GM23338 (cell line): ENCODE results near the gene OR5K1.

Experiments used
- CREB1 ChIP-seq: fragments of 250-450 bp; sonication (Bioruptor Pico); IDR thresholded peaks from 2 replicates; pipeline ENCODE4 v1.5.0; 2020; ENCODE audit warnings: low read depth, mild to moderate bottlenecking, moderate library complexity
- CTCF ChIP-seq, 2 experiments: fragments of 200-600 bp in 1 of 2; sonication (generic) in 1 of 2; conservative IDR thresholded peaks; 2 replicates each; pipeline versions ENCODE4 v1.5.1 to v1.6.1; 2016 to 2017; ENCODE audit warnings: antibody characterized with exemption in 2 of 2, low read depth in 2 of 2, mild to moderate bottlenecking in 2 of 2, moderate library complexity in 1 of 2
- ETS1 ChIP-seq: IDR thresholded peaks from 2 replicates; pipeline ENCODE4 v1.6.1; 2016; ENCODE audit warnings: antibody characterized with exemption
- EZH2 ChIP-seq: fragments of 200-600 bp; sonication (generic); IDR thresholded peaks from one replicate; pipeline ENCODE4 v1.8.0; 2017; ENCODE audit warnings: antibody characterized with exemption, mild to moderate bottlenecking, low read depth; ENCODE audit not compliant: unreplicated experiment
- EZH2phosphoT487 ChIP-seq: fragments of 200-600 bp; sonication (generic); IDR thresholded peaks from one replicate; pipeline ENCODE4 v1.8.1; 2018; ENCODE audit warnings: antibody characterized with exemption; ENCODE audit not compliant: unreplicated experiment
- JUNB ChIP-seq: IDR thresholded peaks from one replicate; pipeline ENCODE4 v1.6.1; 2016; ENCODE audit warnings: antibody characterized with exemption; ENCODE audit not compliant: unreplicated experiment
- NANOG ChIP-seq: IDR thresholded peaks from 2 replicates; pipeline ENCODE4 v1.6.1; 2016; ENCODE audit warnings: antibody characterized with exemption, borderline replicate concordance
- POLR2AphosphoS5 ChIP-seq: IDR thresholded peaks from 2 replicates; pipeline ENCODE4 v1.6.1; 2016; ENCODE audit warnings: antibody characterized with exemption, low read depth
- STAT1 ChIP-seq: IDR thresholded peaks from one replicate; pipeline ENCODE4 v1.6.1; 2016; ENCODE audit warnings: antibody characterized with exemption; ENCODE audit not compliant: unreplicated experiment
- ZNF114 ChIP-seq: fragments of 250-450 bp; sonication (Bioruptor Pico); IDR thresholded peaks from 2 replicates; pipeline ENCODE4 v1.5.0; 2020; ENCODE audit warnings: mild to moderate bottlenecking, moderate library complexity
- ZNF462 ChIP-seq: fragments of 250-450 bp; sonication (Bioruptor Pico); IDR thresholded peaks from 2 replicates; pipeline ENCODE4 v1.5.0; 2020; ENCODE audit warnings: mild to moderate bottlenecking, moderate library complexity
- TF ChIP-seq, protein P1 (sequence below): IDR thresholded peaks from one replicate; pipeline ENCODE4 v1.6.1; 2018; ENCODE audit warnings: antibody characterized with exemption; ENCODE audit not compliant: unreplicated experiment

DNA sequence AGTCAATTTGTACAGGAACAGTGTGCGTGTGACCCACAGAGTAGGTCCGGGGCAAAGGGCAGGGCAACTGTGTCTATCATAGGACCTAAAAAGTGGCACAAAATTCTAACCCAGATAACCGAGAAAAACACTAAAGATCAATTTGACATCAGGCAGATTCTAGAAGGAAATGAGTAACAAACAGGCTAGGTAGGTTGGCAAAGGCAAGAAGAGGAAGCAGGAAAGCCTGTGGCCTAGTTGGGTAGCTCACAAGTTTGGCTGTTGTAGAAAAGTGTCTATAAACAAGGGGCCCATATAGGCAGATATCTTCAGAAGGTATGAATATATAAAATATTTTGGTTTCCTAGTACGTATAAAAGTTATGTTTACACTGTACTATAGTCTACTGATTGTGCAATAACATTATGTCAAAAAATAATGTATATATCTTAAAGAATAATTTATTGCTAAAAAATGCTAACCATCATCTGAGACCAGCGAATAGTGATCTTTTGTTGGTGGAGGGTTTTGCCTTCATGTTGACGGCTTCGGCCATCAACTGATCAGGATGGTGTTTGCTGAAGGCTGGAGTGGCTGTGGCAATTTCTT lies 13.3 kb upstream of the OR5K1 start:
- TF ChIP-seq POLR2AphosphoS5 (no peak), CTCF (conservative IDR thresholded peaks at IDR 0.05; ENCODE audit: low read depth in 2 of 2) (no peak), EZH2 (no peak), EZH2phosphoT487 (no peak), ZNF462 (CRISPR knock-in tag) (no peak), CREB1 (no peak), ETS1 (no peak), STAT1 (no peak), JUNB (no peak), ZNF114 (CRISPR knock-in tag) (no peak), NANOG (no peak)
- TF ChIP-seq, protein P1, sequence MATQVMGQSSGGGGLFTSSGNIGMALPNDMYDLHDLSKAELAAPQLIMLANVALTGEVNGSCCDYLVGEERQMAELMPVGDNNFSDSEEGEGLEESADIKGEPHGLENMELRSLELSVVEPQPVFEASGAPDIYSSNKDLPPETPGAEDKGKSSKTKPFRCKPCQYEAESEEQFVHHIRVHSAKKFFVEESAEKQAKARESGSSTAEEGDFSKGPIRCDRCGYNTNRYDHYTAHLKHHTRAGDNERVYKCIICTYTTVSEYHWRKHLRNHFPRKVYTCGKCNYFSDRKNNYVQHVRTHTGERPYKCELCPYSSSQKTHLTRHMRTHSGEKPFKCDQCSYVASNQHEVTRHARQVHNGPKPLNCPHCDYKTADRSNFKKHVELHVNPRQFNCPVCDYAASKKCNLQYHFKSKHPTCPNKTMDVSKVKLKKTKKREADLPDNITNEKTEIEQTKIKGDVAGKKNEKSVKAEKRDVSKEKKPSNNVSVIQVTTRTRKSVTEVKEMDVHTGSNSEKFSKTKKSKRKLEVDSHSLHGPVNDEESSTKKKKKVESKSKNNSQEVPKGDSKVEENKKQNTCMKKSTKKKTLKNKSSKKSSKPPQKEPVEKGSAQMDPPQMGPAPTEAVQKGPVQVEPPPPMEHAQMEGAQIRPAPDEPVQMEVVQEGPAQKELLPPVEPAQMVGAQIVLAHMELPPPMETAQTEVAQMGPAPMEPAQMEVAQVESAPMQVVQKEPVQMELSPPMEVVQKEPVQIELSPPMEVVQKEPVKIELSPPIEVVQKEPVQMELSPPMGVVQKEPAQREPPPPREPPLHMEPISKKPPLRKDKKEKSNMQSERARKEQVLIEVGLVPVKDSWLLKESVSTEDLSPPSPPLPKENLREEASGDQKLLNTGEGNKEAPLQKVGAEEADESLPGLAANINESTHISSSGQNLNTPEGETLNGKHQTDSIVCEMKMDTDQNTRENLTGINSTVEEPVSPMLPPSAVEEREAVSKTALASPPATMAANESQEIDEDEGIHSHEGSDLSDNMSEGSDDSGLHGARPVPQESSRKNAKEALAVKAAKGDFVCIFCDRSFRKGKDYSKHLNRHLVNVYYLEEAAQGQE, result no peak
